MM.1S (cell line): ENCODE results near the gene PARK7.

Experiments used
- DNase-seq: peaks from one replicate; pipeline ENCODE4 v3.0.0-alpha.2; 2015
- H2AFZ ChIP-seq: fragments of 300-600 bp; sonication (generic); 2 replicates; pipeline ENCODE4 v1.6.0; 2016; ENCODE audit warnings: antibody characterized with exemption, low read length
- H3F3A ChIP-seq: fragments of 300-600 bp; sonication (generic); 2 replicates; pipeline ENCODE4 v1.6.1; 2016; ENCODE audit warnings: mild to moderate bottlenecking, antibody characterized with exemption, low read length, moderate library complexity, mixed read lengths; ENCODE audit not compliant: insufficient read depth
- H3K27ac ChIP-seq: fragments of 300-600 bp; sonication (generic); 2 replicates; pipeline ENCODE4 v1.5.1; 2016; ENCODE audit warnings: mild to moderate bottlenecking, low read length
- H3K27me3 ChIP-seq: fragments of 300-600 bp; sonication (generic); replicated peaks from 2 replicates; pipeline ENCODE4 v1.6.0; 2016; ENCODE audit warnings: low read length; ENCODE audit not compliant: insufficient read depth
- H3K36me3 ChIP-seq: fragments of 300-600 bp; sonication (generic); replicated peaks from 2 replicates; pipeline ENCODE4 v1.6.1; 2016; ENCODE audit warnings: mild to moderate bottlenecking, low read length, mixed read lengths; ENCODE audit not compliant: insufficient read depth
- H3K4me1 ChIP-seq: fragments of 300-600 bp; sonication (generic); 2 replicates; pipeline ENCODE4 v1.6.1; 2016; ENCODE audit warnings: low read length, mixed read lengths
- H3K4me2 ChIP-seq: fragments of 300-600 bp; sonication (generic); 2 replicates; pipeline ENCODE4 v1.6.0; 2016; ENCODE audit warnings: low read depth, low read length
- H3K4me3 ChIP-seq: fragments of 300-600 bp; sonication (generic); 2 replicates; pipeline ENCODE4 v1.5.1; 2016; ENCODE audit warnings: low read length, mixed read lengths
- H3K79me2 ChIP-seq: fragments of 300-600 bp; sonication (generic); 2 replicates; pipeline ENCODE4 v1.6.1; 2016; ENCODE audit warnings: mixed run types, low read length, mixed read lengths
- H3K9ac ChIP-seq: fragments of 300-600 bp; sonication (generic); 2 replicates; pipeline ENCODE4 v1.6.1; 2016; ENCODE audit warnings: low read length, mixed read lengths
- H3K9me2 ChIP-seq: fragments of 300-600 bp; sonication (generic); replicated peaks from 2 replicates; pipeline ENCODE4 v1.6.1; 2016; ENCODE audit warnings: mild to moderate bottlenecking, low read length, mixed read lengths; ENCODE audit not compliant: insufficient read depth
- H3K9me3 ChIP-seq: fragments of 300-600 bp; sonication (generic); replicated peaks from 2 replicates; pipeline ENCODE4 v1.6.1; 2016; ENCODE audit warnings: mild to moderate bottlenecking, low read length, mixed read lengths; ENCODE audit not compliant: insufficient read depth
- H4K20me1 ChIP-seq: fragments of 300-600 bp; sonication (generic); 2 replicates; pipeline ENCODE4 v1.6.1; 2016; ENCODE audit warnings: mild to moderate bottlenecking, low read length, moderate library complexity, mixed read lengths; ENCODE audit not compliant: insufficient read depth
- CTCF ChIP-seq: fragments of 300-600 bp; sonication (generic); IDR thresholded peaks from 2 replicates; pipeline ENCODE4 v1.5.1; 2016; ENCODE audit warnings: antibody characterized with exemption, low read length, mixed read lengths
- EZH2 ChIP-seq: fragments of 300-600 bp; sonication (generic); optimal IDR thresholded peaks from 2 replicates; pipeline ENCODE3; 2017; ENCODE audit warnings: low read depth, mild to moderate bottlenecking, antibody characterized with exemption, low read length, mixed read lengths
- EZH2phosphoT487 ChIP-seq: fragments of 300-600 bp; sonication (generic); IDR thresholded peaks from 2 replicates; pipeline ENCODE4 v1.6.1; 2018; ENCODE audit warnings: antibody characterized with exemption, low read length

PARK7 gene

GRCh38 chr1:8026153-8026975 is 64.9 kb downstream of the PARK7 start, which contains the start of gene ERRFI1:
Gene ERRFI1, minus strand, starts transcription at chr1:8026309. Its CDS starts 10,690 bp downstream, at chr1:8015619.
- H3K27me3 ChIP-seq, result peaks cover 20% of the 10 kb centered on the region
- H3K27ac ChIP-seq, result no peak within 1 kb of the TSS
- no peaks in the 10 kb centered on the region for H3K4me1 ChIP-seq
- H3K79me2 ChIP-seq, result no peaks in the 10 kb centered on the region
- H3K9ac ChIP-seq, result no peak within 1 kb of the TSS
- H3K4me3 ChIP-seq, result peak within 1 kb of the TSS; percentile 28; the same call in 1 of the 2 replicates
- no peaks in the 10 kb centered on the region for H3K9me2 ChIP-seq
- H3K36me3 ChIP-seq, result no peaks in the 10 kb centered on the region
- H3F3A ChIP-seq, result no peaks in the 10 kb centered on the region
- peak; percentile 83 for DNase-seq
- H3K4me2 ChIP-seq, result peak within 1 kb of the TSS; percentile 35; the same call in 1 of the 2 replicates
- TF ChIP-seq CTCF (no peak), EZH2 (no peak), EZH2phosphoT487 (no peak)
- no peaks in the 10 kb centered on the region for H3K9me3 ChIP-seq
- H4K20me1 ChIP-seq, result no peaks in the 10 kb centered on the region
- no peak within 1 kb of the TSS for H2AFZ ChIP-seq

GRCh38 chr1:8026976-8027747 is 65.7 kb downstream of the PARK7 start:
- no peak overlapping the region for H3K4me3 ChIP-seq

More at GRCh38 chr1:8026976-8027747, 65.7 kb downstream of the PARK7 start:
- Histone ChIP-seq H3K79me2 (no peaks in the 10 kb centered on the region), H4K20me1 (no peaks in the 10 kb centered on the region), H3K27ac (no peak overlapping the region), H3K4me2 (no peak overlapping the region), H3K36me3 (no peaks in the 10 kb centered on the region), H3K9me3 (no peaks in the 10 kb centered on the region), H3K27me3 (peaks cover 20% of the 10 kb centered on the region), H3F3A (no peaks in the 10 kb centered on the region), H3K4me1 (no peaks in the 10 kb centered on the region), H3K9me2 (no peaks in the 10 kb centered on the region), H2AFZ (no peak overlapping the region), H3K9ac (no peak overlapping the region)
- TF ChIP-seq EZH2 (no peak), EZH2phosphoT487 (no peak), CTCF (no peak)
- DNase-seq, result no peak
